Measurements from ENCODE around the gene TFAP2A.

DNA sequence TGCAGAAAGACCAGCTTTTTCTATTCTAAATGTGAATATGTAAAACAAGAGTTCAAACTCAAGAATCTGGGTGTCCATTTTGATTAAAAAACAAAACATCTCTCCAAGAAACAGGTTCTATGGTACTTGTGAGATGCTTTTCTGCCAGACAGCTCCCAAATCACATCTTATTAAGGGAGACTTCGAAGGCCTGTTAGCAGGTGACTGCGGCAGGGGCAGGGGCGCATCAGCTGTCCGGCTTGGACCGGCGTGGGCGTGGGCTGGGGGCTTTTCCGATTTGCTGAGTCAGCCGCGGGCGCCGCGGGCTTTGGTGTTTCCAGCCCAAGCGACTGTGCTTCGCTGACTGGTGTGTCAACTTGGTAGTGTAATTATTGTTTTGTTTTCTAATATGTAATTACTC lies 32.6 kb downstream of the TFAP2A start:
- TF ChIP-seq HDAC2 (IDR thresholded peaks at IDR 0.05) (no peak), CTCF (IDR thresholded peaks at IDR 0.05 in 2 of 3, conservative IDR thresholded peaks at IDR 0.05 in 1 of 3; ENCODE audit: control insufficient read depth in 2 of 3, extremely low read depth in 1 of 3, insufficient read depth in 1 of 3, low read depth in 3 of 3, low read length in 3 of 3) (no peak), MXI1 (IDR thresholded peaks at IDR 0.05; ENCODE audit: low read depth, low read length) (no peak), NKRF (conservative IDR thresholded peaks at IDR 0.05) (no peak), STAT1 (conservative IDR thresholded peaks at IDR 0.05) (no peak), HCFC1 (IDR thresholded peaks at IDR 0.05; ENCODE audit: low read length) (no peak), POLR2AphosphoS5 (IDR thresholded peaks at IDR 0.05; ENCODE audit: low read length) (no peak), E2F4 (IDR thresholded peaks at IDR 0.05; ENCODE audit: low read depth, low read length) (no peak), GATAD2B (conservative IDR thresholded peaks at IDR 0.05; ENCODE audit: low read depth) (no peak), CEBPZ (IDR thresholded peaks at IDR 0.05; ENCODE audit: low read depth, low read length) (no peak), EZH2 (IDR thresholded peaks at IDR 0.05; ENCODE audit: borderline replicate concordance, control insufficient read depth, low read depth, low read length) (no peak), POLR2A (IDR thresholded peaks at IDR 0.05; ENCODE audit: low read depth, low read length) (no peak)
- TF ChIP-seq, protein P1, sequence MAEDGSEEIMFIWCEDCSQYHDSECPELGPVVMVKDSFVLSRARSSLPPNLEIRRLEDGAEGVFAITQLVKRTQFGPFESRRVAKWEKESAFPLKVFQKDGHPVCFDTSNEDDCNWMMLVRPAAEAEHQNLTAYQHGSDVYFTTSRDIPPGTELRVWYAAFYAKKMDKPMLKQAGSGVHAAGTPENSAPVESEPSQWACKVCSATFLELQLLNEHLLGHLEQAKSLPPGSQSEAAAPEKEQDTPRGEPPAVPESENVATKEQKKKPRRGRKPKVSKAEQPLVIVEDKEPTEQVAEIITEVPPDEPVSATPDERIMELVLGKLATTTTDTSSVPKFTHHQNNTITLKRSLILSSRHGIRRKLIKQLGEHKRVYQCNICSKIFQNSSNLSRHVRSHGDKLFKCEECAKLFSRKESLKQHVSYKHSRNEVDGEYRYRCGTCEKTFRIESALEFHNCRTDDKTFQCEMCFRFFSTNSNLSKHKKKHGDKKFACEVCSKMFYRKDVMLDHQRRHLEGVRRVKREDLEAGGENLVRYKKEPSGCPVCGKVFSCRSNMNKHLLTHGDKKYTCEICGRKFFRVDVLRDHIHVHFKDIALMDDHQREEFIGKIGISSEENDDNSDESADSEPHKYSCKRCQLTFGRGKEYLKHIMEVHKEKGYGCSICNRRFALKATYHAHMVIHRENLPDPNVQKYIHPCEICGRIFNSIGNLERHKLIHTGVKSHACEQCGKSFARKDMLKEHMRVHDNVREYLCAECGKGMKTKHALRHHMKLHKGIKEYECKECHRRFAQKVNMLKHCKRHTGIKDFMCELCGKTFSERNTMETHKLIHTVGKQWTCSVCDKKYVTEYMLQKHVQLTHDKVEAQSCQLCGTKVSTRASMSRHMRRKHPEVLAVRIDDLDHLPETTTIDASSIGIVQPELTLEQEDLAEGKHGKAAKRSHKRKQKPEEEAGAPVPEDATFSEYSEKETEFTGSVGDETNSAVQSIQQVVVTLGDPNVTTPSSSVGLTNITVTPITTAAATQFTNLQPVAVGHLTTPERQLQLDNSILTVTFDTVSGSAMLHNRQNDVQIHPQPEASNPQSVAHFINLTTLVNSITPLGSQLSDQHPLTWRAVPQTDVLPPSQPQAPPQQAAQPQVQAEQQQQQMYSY (CRISPR knock-in tag; IDR thresholded peaks at IDR 0.05): no peak
